CD4-positive, alpha-beta T cell treated with Interleukin-4 for 1 hour (primary cell): ENCODE results near the gene CHCHD5.

Experiments
- DNase-seq, 2 donors: peaks; one replicate each; pipeline ENCODE4 v3.0.0-alpha.2; 2020 to 2022

The CHCHD5 gene

DNA sequence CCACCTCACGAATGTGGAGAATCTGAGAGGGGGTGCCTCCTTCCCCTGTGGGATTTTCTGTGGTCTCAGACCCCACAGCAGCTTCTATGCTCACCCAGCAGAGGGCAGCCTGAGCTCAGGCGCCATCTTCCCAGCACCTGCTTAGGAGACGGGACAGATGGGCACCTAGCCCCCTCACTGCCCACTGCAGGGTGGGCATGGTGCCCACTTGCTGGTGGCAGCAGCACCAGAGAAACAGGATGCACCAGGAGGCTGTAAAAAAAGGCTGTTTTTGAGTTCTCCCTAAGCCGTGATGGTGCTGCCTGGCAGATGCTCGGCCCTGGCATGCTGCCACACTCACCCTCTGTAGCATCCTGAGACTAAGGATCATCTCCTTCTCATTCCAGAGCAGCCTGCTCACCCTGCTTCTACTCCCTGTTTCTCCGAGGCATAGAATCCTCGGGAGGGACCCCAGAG, 42.2 kb downstream of the CHCHD5 start:
- DNase-seq, result peak; percentile 69 to 74

DNA sequence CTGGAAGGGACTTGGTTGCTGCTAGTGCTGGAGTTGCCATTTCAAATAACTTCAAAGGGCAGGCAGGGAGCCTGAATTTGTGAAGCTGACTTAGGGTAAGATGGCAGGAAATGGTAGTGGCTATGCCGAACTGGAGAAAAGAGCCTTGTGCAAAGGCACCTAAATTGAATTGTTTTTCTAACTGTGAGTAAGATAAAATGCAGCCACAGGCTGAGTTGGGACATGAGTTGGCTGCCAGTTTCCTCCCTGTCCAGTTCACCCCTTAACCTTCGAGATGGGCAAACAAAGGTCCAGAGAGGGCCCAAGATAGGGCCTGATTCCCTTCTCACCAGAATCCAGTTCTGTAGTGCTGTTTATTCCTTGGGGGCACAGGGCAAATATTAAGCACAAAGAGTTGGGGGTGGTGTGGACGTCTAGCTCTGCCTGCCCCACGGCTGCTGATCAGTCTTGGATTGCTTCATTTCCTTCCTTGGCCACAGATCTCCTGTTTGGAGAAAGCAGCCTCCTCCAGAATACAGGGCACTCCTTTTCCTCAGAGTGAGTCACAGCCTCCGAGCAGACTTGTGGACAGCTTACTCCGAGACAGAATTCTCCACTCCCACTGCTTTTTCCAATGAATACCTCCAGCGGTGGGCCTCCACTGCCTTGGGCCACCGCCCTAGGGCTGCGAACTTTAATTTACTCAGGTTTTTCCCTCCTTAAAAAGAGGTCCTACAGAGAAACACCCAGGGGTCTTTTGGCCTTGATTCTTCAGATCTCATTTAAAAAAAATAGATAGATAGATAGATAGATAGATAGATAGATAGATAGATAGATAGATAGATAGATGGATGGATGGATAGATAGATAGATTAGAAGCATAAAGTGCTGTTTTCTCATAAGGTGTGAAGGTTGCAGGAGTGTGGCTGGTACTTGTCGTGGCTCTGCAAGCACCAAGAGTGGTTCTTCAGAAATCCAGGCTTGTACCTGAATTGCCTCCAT, 42.9 kb downstream of the CHCHD5 start:
- peak in 1 of 2 donors; percentile 40 for DNase-seq

- no peak for DNase-seq
Measured at GRCh38 chr2:112629224-112629623, 44.8 kb downstream of the CHCHD5 start.

GRCh38 chr2:112629823-112630222, 45.4 kb downstream of the CHCHD5 start:
- DNase-seq, result no peak

- DNase-seq, result no peak
Measured at GRCh38 chr2:112630268-112630667, 45.9 kb downstream of the CHCHD5 start.

DNA sequence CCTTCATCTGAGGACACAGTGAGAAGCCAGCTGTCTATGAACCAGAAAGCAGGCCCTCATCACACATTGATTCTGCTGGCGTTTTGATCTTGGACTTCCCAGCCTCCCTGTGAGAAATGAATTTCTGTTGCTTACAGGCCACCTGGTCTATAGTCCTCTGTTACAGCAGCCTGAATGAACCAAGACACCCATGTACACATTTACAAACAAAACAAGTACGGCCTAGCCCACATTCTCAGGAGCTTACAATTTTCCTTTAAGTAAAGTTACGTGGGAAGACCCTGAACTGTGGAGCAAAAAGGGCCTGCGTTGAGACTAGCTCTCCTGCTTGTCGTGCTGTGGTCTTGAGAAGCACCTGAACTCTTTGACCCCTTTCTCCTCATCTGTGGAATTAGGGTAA, 49.3 kb downstream of the CHCHD5 start:
- no peak for DNase-seq

- peak; percentile 23 to 33 for DNase-seq
Measured at GRCh38 chr2:112634153-112634873, 49.9 kb downstream of the CHCHD5 start.

GRCh38 chr2:112634874-112635157, 50.4 kb downstream of the CHCHD5 start:
- no peak for DNase-seq

GRCh38 chr2:112636605-112637288, 52.3 kb downstream of the CHCHD5 start:
- no peak for DNase-seq

- DNase-seq, result no peak
Measured at GRCh38 chr2:112637289-112637660, 52.9 kb downstream of the CHCHD5 start.
